NCI-H524 treated with DMSO at 0.1 percent for 48 hours (cell line): ENCODE results near the gene ALK.
A peak's percentile ranks its signal among the peaks of the same experiment; 100 is the strongest.

ENCODE experiments used
- DNase-seq: peaks from one replicate; lab custom pipeline; 2025; lab: John Stamatoyannopoulos, UW

Gene ALK

DNA sequence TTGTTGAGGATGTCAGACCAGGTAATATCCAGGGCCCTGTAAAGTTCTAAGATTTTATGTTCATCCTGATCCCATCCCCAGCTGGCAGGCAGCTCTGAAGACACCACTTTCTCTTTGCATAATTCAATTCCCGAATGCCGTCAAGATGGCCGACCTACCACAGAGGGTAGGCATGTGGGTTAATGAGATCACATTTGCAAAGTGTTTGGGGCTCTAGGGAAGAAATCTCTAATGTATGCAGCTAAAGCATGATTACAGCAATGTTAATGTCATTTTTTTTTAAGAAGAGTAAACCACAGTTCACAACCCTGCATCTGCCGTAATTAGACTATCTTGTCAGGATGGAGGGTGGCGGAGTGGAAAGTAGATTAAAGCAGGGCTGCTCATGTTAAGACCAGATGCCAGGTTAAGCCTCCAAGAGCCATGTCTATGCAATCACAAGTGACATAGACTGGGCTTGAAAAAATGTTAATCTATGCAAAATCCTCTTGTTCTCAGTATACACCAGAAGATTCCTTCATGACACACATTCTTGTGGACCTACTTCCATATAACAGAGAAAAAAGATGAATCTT lies 131.4 kb downstream of the ALK start:
- DNase-seq: peak; percentile 83

DNA sequence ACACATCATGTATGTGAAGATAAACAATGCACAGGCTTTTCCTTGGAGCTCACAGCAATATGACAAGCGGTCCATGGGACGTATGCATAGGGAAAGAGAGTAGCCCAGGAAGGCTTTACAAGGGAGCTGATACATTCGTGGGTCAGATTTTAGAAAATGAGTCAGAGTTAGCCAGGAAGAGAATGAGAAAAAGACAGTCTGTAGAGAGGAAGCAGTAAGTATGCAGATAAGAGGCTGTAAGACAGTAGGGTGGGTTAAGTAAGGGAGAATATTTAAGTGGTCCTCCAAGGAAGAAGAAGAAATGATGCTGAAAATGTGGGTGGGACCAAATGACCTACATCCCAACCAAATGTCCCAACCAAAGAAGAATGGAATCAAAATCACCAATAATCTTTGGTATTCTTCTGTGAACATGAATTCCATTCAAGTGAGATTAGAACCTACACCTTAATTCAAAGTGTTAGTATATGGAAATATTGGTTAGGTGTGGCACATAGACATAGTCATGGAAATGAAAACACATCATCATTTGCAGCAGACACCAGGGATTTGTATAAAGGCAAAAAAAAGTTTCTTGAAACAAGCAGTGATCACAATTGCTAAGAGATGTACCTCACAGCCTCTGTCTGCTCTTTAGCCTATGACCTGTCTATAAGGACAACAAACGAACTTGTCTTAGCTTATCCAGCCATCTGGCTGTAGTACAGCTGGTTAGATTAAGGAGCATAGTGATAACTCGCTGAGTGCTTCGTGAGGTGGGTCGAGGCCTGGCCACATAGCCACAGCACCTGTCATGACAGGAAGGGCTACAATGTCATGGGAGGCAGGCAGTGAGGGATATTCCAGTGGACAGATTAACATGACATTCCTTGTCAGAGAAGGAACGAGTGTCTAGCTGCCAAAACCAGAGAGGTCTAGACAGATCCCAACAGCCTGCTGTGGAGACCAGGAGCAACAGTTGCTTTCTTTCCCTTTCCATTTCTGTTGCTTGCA lies 133.6 kb downstream of the ALK start:
- peak; percentile 79 for DNase-seq

DNA sequence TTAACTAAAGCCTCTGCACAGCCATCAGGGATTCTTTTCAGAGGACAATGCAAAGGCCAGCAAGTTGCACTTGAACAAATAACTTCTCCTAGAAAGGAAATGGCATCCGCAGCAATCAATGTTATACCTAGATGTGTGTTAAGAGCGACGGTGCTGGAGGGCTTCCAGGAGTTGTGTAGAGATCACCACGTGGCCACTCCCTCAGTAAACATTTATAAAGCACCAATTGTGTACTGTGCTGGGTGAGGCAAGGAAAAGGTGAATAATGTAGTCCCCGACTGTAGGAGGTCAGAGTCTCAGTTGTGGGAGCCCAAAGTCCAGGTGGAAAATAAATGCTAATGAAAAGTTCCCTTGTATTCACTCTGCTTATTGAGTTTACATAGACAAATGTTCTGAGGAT lies 135.0 kb downstream of the ALK start:
- DNase-seq: no peak

DNA sequence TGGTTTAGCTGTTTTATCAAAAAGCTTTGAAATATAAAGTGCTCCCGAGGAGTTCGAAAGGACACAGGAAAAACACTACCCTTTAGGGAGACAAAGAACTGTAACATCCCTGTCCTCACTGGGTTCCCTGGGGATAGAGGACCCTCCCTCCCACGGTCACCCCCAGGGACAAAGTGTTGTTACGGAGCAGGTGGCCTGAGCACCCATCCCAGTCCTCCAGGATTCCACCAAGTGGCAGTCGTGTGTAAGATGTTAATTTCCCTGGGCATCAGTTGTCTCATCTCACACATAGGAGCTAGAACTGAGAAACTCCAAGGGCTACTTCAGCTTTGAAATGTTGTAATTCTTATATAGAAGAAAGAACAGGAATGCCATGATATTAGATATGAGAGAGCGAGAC lies 137.7 kb downstream of the ALK start:
- no peak for DNase-seq

DNA sequence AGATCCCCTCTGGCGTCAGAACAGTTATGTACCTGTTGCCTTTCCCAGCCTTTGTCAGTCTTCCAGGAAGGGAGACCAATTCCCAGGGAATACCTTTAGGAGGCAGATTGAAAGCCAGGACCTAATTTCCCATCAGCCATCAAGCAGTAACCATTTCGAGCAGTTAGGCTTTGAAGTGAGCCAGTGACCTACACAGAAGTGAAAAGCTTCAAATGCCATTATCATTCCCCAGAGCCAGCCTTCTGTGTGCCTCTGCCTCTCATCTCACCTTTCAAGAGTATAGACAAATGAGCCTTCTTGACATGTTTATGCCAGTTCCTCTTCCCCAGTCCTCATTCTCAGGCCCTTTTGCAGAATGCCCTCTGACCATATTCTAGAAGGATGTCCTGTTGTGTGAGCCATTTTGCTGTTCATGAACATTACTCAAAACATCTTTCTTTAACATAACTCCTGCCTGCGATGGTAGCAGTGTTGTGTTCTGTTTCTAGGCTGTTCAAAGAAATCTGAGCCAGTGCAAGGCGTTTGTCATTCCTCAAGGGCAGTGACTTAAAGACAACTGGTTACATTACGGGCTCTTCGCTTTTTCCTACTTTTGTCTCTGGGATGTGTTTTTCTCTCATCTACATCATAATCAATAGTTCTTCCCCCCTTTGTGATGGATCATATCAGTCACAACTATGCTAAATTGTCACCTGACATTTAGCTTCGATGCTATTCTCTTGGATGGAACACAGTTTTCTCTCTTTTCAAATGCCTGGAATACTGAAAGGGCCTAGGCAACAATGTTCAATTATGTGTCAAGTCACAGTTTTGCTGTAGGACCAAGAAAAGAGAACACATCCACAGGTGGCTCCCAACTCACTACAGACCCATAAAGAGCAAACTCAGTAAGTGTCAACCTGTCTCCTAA lies 138.6 kb downstream of the ALK start:
- DNase-seq: no peak

DNA sequence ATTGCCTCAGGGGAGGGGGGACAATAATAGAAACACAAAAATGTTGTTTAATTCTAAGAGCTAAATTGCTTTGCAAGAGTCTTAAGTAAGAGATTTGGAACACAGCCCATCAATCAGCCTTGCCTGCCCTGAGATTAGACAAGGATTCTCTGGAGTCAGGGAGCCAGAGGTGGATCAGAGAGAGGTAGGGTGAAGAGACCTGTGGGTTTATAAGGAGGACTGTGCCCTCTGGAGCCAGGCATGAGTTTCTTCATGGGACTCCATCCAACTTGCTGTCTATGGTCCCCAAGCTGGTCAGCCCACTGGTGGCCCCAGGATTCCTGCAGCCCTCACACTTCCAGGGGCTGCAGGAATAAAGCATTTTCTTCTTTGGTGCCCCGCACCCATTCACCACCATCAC lies 139.3 kb downstream of the ALK start:
- no peak for DNase-seq

DNA sequence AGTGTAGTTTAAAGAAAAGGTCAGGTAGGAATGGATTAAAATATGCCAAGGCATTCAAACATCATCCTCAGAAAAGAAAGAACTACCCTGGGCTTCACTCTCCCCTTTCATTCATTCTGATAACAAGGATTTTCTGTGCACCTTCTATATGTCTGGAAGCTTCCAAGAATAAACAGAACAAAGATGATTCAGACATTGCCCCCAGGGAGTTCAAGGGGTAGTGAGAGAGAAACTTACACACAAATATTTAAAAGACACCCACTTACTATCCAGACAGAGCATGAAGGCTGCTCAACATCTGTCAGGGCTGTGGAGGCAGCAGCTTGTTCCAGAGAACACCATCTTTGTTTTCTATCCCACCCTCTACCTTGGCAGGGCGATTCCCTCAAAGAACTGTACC lies 140.5 kb downstream of the ALK start:
- DNase-seq: no peak

DNA sequence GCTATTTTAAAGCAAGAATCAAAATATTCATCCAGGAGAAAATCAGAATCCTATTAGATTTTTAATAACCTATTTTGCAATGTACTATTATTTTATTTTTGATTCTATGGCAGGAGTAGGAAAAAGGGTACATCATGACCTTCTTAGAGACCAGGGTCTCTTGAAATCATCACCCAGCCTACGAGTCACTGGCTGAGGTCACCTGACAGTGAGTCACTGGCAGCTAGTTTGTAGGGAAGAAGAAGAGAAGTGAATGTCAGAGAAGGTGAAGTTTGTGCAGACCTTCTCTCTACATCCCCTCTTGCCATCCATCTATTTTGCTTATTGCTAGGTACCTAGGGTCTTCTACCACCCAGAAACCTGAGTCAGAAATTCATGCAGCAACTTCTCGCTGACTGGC lies 144.2 kb downstream of the ALK start:
- DNase-seq: no peak

DNA sequence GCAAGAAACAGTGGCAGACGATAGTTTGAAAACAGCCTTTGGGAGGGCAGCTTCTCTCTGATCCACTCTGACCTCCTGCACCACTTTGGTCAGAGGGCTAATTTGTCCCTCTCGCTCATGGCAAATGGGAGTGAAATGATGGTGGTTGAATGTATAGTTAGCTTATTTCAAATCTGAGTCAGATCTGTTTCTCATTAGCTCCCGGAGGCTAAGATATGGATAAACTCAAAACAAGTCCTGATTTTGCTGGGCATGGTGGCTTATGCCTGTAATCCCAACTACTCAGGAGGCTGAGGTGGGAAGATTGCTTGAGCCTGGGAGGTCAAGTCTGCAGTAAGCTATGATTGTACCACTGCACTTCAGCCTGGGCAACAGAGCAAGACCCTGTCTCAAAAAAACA lies 145.0 kb downstream of the ALK start:
- no peak for DNase-seq

DNA sequence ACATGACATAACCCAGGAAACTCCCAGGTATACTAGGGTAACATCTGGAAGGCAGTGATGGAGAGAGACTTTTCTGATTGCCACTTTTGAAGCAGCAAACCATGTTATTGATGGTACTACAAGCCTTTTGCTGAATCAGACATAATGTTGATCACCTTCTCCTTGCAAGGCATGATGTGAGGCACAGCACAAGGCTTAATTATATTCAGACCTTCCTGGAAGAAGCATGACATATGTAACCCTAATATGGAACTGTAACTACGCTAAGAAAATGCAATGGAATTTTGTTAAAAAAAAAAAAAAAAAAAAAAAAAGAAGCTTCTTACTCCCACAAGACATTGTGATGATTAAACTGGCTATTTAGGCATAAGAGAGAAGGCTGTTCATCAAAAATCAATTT lies 145.4 kb downstream of the ALK start:
- no peak for DNase-seq

DNA sequence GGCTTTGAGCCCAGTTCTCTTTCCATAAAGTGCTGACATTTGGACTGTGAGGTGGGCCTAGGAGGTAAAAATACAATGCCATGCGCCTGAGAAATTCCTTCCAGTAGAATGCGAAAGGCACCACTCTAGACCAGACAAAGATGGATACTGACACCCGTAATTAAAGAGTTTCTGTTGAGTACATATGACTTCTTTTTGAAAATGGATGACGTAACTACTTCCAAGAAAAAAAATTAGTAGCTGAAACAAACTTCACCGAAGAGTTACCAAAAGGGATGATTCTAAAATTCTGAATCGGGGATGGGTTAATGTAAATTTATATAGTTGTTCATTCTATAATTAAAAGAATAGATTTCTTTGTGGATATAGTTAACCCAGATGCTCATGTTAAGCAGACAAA lies 146.8 kb downstream of the ALK start:
- no peak for DNase-seq

DNA sequence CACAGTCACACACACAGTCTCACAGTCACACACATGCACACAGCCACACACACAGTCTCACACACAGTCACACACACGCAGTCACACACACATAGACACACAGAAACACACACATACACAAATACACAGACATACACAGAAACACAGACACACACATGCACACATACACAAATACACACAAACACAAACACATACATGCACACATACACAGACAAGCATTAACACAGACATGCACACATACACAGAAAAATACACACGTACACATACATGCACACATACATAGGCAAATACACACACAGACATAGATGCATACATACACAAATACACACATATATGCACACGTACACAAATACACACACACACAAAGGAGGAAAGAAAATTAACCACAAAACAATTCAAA lies 150.5 kb downstream of the ALK start:
- DNase-seq: no peak

DNA sequence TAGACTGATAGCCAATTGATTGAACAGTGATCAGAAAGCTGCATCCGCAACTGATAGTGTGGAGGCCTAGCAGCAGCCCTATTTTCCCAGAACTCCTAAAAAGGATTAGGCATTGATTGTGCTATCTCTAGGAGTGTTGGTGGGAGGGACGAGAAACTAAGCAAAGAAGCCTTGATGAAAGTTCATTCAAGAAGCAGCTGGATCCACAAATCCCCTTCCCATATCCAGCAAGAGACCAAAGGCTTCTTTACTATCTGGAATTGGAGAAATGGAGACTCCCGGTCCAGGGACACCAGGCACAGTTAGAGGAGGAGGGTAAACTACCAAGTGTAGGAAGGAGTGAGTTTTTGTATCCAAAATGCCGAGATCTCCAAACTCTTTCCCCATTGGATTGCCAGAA lies 151.5 kb downstream of the ALK start:
- no peak for DNase-seq

DNA sequence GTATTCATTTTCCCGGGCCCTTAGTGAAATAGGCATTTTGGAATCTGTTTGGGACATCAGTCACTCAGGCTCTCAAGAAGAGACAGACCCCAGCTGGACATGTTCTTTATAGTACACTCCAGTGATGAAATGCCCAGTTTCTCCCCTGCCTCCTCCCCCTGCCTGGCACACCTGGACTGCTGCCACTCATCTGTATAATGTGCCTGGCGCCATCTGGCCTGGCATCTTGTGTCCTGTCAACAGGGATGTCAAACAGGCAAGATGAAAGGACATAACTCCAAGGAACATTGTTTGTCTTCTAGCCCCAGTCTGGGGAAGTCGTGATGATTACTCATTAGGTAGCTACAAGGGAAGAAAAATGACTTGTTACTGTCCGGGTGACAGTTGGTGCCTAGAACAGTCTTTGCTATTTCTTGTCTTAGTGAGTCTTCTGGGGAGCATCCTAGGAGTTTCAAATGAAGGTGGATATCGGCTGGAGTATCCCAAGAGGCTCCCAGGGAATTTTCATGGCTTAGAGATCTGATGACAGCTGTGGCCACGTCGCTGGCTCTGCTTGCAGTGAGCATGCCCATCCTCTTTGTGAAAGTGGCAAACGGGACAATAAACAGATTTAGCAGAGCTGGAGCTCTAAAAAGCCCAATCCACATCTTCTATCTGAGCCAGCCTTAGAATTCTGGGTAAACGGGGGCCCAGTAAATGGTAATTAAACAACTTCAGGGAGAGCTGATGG lies 153.6 kb downstream of the ALK start:
- peak; percentile 85 for DNase-seq

DNA sequence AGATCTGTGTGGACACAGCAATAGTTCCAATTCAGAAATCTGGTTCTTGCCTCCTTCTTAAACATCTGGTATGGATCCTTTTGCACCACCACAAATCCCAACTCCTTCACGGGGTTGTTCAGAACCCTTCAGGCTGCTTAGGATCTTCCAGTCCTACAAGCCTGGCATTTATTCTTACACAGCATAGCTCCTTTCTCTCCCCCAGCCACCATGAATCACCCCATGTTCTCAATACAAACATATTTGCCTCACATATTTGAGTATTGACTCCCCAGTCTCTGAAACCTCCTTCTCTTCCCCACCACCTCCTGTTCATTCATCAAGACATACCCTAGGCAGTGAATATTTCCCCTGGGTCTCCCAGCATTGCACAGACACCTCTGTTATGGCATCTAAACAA lies 155.2 kb downstream of the ALK start:
- DNase-seq: no peak

DNA sequence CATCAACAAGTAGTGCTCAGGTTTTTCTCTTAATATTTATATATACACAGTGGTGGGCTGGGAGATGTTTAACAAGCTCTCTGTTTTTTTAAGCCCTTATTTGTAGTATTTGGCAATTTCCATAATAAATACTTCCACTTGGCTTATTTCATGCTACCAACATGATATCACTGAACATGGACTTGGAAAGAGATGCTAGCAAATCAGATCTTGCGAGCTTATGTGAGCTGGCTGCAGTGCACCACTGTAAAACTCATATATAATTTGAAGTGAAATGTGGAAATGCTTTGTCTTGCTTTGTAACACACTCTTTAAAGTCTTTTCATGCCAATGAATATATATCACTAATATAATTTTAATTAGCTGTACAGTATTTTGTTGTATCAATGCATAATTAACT lies 155.7 kb downstream of the ALK start:
- no peak for DNase-seq

DNA sequence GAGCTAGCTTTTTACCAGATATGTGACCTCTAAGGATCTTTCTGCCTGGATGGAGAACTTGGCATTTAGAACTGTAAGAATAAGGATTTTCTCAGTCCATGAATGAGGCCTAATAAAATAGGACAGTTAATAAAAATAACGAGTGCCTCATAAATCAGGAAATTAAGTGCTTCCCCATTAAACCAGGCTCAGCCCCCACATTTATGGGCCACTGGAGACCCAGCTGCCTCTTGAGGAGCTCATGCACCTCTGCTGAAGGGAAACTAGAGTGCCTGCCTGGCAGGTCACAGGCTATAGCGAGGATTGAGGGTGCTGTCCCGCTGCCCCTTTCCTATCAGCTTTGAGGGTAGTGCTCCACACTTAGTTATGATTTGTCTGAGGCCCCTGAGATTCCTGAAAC lies 158.0 kb downstream of the ALK start:
- no peak for DNase-seq

DNA sequence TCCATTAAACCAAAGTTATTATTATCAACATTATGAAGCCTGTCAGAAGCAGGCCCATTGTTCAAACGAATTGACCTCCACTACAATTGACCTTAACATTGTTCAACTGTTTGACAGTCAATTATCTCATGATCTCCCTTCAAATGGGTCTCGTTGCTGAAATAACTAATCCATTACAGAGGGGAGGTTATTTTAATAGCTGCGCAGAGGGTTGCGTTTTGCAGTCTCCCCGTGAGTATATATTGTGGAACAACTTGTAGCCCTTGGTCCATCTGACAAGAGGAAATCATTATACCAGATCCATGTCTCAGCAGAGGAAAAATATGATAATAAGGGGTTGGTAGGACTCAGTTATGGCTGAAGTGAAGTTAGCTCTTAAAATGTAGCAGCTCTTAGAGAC lies 159.1 kb downstream of the ALK start:
- no peak for DNase-seq

DNA sequence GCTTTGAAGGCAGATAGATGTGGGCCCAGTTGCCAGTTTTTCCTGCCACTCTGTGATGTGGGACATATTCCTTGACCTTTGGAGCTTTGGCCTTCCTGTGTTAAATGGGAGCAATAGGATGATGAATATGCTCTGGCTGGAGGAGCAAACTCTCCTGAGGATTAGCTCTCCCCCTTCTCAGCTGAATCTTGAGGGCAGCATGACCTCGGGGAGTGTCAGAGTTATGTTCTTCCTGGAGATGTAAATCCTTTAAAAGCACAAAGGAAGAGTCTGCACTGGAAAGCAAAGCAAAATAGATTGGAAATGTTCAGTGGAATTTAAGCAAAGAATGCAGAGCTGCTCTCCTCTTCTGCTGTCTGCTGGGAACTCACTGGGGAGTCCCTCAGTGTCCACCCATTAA lies 160.1 kb downstream of the ALK start:
- DNase-seq: no peak

DNA sequence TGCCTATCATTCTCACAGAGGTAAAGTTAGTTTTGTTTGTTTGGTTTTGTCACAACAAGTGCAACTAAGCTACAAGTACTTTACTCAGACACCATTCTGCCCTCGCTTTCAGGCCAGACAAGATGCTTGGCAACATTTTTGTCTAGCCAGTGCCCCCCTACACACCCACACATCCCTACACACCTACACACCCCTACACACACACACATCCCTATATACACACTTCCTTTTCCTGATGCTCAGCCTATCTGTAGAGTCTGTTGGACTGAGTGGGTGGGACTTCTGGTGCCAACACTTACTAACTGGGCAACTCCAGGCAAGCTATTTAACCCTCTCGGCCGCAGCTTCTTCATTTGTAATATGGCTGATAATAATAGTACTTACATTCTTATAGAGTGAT lies 161.4 kb downstream of the ALK start:
- DNase-seq: no peak

DNA sequence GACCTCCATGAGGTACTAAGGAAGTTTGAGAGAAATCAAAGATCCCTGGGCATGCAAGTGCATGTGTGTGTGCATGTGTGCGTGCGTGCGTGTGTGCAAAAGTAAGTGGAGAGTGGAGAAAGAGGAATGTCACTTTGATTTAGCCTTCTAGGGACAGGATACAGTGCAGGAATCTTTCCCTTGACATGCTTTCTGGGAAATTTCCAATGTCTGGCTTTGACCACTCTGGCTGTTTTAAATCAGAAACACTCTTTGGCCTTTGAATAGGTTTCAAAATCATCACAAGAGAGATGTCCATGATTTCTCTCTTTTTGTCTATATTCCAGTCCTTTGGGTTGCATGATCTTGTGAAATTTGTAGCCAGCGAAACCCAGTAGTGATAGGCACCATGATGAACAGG lies 162.0 kb downstream of the ALK start:
- no peak for DNase-seq

DNA sequence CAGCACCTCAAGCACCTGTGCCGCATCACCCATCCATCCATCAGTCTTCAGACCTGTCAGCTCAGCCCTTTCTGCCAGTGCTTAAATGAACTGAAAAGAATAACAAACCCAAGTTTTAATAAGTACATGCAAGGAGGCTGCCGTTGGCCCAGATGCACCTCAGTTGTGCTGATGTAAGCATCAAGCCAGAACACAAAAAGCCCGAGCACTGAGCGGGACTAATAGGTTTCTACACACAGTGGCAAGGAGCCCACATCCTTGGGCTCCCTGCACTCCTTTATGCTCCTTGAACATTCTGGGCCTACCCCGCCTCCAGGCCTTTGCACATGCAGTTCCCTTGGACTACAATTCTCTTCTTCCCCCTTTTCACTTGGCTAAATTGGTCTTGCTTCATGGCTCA lies 165.6 kb downstream of the ALK start:
- DNase-seq: no peak
